ENCODE measurements around the gene HACD2.
"Not testable (repeated sequence)": the region's sequence is repeated elsewhere in the genome, so short reads cannot be mapped to it uniquely, and the experiment has no call there.

HACD2 gene

GRCh38 chr3:123610331-123610730 is 25.5 kb upstream of the HACD2 start:
- peak; percentile 75 for DNase-seq

GRCh38 chr3:123609063-123609462 is 24.2 kb upstream of the HACD2 start:
- DNase-seq: no peak

DNA sequence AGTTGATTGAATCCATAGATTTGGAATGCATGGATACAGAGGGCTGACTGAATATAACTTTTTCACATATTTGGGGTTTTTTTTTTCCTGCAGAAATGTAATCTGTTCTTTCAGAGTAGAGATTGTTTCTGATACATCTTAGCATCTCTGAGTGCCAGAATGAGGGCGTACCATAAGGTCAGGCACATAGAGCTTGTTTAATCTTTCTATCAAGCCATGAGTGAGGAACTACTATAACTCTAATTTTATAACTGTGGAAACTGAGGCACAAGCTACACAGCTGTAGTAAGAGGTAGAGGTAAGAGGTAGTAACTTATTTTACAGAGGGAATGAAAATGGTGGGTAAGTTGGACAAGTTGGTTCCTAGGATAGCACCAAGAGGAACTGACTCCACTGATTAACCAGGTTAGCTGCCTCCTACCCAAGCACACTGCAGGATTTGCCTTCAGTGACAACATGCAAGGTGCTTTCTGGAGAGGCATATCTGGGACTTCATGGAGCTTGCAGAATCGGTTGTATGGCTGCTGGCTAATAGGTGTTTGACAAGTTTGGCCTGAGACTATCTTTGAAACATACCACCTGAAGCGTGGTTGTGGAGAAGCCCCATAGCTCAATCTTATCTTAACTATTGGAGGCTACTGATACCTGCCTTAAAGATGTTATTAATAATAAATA is 23.5 kb upstream of the HACD2 start:
- DNase-seq: no peak

- no peak for DNase-seq
Measured at GRCh38 chr3:123606527-123606926, 21.7 kb upstream of the HACD2 start.

GRCh38 chr3:123605789-123606234 is 21.0 kb upstream of the HACD2 start:
- DNase-seq: peak; percentile 45

GRCh38 chr3:123603153-123603552 is 18.3 kb upstream of the HACD2 start:
- DNase-seq: not testable (repeated sequence)

DNA sequence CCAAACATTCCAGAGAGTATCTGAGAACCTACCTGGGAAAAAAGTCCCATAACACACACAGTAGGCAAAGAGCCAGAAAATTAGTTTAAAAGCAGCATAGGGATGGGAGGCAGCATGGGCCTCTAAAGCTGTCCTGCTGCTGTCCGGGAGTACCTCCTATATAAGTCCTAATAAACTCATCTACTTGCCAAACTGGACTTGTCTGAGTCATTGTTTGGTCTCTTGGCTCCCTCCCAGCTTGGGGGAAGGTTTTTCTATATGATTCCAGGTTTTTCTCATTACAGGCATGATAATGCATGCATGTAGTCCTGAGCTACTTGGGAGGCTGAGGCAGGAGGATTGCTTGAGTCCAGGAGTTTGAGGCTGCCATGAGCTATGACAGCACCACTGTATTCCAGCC is 17.5 kb upstream of the HACD2 start:
- DNase-seq: peak; percentile 33

GRCh38 chr3:123600863-123601262 is 16.0 kb upstream of the HACD2 start:
- not testable (repeated sequence) for DNase-seq

DNA sequence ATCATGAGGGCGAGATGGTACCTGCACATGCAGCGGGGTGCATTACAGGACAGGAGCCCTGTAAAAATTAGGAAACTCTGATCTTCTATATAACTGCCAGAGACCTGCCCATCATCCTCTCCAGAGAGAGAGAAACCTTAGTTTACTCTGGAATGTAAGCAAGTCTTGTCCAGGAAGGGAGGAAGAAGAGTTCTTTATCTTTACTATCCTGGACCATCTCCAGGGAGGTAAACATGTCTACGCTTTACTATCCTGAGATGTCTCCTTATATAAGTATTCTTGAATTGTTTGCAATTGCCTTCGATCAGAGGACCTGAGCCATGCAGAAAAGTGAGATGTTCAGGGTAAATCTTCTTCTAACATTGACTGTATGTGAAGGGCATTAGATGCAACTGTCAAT is 12.7 kb upstream of the HACD2 start:
- DNase-seq: no peak

DNA sequence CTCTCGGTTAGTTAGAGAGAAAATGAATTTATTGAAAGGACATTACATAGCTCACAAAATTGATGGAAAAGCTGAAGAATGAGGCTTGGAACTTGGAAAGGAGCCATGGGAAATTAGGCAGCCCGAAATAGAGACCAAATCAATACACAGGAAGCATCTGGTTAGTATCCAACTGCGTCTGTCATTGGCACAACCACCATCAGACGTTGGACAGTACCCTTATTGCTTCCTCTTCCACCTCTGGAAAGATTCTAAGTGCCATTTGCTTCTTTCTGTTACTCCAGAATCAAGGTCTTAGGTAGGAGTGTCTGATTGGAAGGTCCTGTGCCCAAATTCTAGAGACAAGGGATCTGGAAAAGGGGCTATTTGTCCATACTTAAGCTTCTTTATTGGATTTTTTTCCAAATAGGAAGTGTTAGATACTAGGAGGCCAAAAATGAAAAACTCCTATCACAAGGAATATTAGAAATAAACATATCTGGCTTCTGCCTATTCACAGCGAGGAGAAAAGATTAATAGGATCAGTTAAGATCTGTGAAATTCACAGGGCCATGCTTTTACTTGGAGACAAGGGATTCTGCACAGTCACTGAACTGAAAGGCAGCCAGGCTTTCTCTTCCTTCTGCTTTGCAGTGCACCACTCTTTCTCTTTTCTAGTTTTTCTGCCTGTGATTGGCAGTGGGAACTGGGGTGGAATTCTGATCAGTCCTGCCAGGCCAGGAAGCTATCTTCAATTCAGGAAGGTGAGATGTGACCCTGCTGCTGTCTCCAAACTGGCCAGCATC is 10.7 kb upstream of the HACD2 start:
- DNase-seq: no peak

- DNase-seq: no peak
Measured at GRCh38 chr3:123593381-123593780, 8.5 kb upstream of the HACD2 start.

GRCh38 chr3:123590685-123591450 is 6.0 kb upstream of the HACD2 start:
- DNase-seq: peak; percentile 0

DNA sequence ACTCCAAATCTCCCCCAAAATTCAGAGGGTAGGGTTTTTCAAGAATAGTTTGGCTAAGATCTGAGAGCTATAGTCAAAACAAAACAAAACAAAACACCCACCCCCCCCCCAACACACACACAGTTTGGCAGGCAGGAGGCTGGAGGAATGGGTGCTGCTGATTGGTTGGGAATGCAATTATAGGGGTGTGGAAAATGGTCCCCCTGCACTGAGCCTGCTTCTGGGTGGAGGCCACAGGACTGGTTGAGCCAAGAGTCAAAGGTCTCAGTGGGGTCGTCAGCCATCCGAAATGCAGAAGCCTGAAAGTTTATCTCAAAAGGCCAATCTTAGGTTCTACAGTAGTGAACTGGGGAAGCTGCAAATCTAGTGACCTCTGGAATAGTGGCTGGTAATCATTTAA is 2.5 kb upstream of the HACD2 start:
- no peak for DNase-seq

- DNase-seq: no peak
Measured at GRCh38 chr3:123586968-123587367, 2.1 kb upstream of the HACD2 start.

- peak; percentile 83 for DNase-seq
Measured at GRCh38 chr3:123586131-123586530, 1.3 kb upstream of the HACD2 start.

DNA sequence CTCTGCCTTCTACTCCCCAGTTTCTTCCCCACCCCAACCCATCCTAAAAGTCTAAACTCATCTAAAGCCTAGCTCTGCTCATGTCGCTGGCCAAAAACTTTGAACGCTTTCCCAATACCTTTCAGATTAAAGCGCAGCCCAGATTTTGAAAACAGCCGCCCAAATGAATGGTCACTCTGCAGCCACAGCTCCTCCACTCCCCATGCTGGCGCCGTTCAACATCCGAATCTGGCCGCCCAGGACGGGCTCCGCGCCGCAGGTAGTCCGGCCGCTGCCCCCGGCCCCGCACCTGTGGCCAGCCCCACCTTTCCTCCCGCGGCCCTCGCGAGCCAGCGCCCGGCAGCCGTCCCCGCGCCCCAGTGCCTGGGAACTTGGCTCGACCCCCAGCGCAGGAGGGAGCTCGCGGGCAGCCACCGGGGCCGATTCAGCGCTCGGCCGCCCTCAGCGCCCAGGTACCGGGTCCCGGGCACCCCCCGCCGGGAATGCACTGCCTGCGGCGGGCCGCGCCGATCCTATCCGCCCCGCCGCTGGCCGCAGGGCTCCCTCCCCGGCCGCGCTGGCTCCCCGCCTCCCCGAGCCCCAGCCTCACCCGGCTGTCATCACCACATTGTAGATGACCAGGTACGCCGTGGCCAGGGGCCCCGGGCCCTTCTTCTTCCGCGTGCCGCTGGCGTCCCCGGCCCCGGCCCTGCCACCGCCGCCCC is 417 bp downstream of the HACD2 start:
- peak; percentile 73 for DNase-seq

- peak; percentile 2 for DNase-seq
Measured at GRCh38 chr3:123583561-123583960, 1.3 kb downstream of the HACD2 start.

- peak; percentile 0 for DNase-seq
Measured at GRCh38 chr3:123582315-123582714, 2.5 kb downstream of the HACD2 start.

GRCh38 chr3:123576122-123576521 is 8.7 kb downstream of the HACD2 start:
- no peak for DNase-seq

DNA sequence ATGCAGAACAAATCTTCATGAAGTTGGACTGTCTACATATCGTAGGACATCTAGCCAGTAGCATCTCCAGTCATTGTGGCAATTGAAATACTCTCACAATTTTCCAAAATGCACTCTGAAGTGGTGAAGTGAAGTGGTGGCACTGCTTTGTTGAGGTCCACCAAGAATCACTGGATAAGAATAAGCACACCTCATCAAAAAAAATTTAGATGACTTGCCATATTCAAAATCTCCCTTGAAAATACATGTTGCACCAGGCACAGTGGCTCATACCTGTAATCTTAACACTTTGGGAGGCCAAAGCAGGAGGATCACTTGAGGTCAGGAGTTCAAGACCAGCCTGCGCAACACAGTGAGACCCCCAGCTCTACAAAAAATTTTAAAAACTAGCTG is 12.9 kb downstream of the HACD2 start:
- DNase-seq: no peak

GRCh38 chr3:123571264-123571972 is 13.4 kb downstream of the HACD2 start:
- no peak for DNase-seq

GRCh38 chr3:123568875-123569274 is 16.0 kb downstream of the HACD2 start:
- DNase-seq: no peak

Data from NCI-H69 (cell line).